ENCODE measurements around the gene S100A6.

GRCh38 chr1:153537376-153537730, 1.6 kb upstream of the S100A6 start:
- TF ChIP-seq POLR2A (IDR thresholded peaks at IDR 0.05) (no peak), CTCF (IDR thresholded peaks at IDR 0.05 in 4 of 5, conservative IDR thresholded peaks at IDR 0.05 in 1 of 5) (no peak)

Measured in gastrocnemius medialis (tissue), 4 donors.